GM12872 (cell line): Measurements from ENCODE around the gene ARL4D.

Experiments
- TF ChIP-seq, protein P1 (sequence below): IDR thresholded peaks from 3 replicates; pipeline ENCODE4 v1.5.1; 2011; ENCODE audit warnings: low read depth, mild to moderate bottlenecking, low read length, moderate library complexity; ENCODE audit not compliant: insufficient read depth

The ARL4D gene

DNA sequence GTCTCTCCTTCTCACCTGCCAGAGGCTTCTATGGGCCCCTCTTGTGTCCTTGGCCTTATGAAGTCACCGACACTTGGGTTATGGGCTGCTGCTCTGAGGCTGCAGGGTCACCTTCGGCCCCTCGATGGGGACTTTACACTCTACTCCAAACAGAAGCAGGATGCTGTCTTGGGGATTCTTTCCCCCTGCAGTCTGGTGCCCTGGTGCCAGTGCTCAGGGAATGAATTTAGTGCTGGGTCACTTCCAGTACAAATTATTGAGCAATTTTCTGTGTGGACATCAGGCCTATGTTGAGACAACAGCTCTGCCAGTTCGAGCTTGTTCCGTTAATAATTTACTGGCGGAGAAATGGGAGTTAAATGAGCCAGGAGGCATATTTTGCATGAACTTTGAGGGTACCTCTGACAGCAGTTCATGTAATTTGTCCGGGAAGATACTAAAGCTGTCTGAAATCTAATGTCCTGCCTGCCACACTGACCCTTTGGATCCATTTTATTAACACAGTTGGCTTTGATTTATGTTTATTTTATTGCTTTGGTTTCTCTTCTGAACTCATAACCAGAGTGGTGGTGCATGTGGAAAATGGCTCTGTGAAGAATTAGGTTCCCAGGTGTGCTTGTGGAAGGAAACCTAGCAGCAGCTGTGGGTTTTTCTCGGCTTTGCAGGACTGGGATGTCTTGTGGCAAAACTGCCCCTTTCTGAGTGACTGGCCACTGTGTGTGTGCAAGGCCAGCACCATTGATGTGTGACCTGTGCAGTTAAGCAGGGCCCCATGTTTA is 50.9 kb downstream of the ARL4D start:
- TF ChIP-seq, protein P1, sequence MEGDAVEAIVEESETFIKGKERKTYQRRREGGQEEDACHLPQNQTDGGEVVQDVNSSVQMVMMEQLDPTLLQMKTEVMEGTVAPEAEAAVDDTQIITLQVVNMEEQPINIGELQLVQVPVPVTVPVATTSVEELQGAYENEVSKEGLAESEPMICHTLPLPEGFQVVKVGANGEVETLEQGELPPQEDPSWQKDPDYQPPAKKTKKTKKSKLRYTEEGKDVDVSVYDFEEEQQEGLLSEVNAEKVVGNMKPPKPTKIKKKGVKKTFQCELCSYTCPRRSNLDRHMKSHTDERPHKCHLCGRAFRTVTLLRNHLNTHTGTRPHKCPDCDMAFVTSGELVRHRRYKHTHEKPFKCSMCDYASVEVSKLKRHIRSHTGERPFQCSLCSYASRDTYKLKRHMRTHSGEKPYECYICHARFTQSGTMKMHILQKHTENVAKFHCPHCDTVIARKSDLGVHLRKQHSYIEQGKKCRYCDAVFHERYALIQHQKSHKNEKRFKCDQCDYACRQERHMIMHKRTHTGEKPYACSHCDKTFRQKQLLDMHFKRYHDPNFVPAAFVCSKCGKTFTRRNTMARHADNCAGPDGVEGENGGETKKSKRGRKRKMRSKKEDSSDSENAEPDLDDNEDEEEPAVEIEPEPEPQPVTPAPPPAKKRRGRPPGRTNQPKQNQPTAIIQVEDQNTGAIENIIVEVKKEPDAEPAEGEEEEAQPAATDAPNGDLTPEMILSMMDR = no peak
